K562 (cell line): ENCODE measurements around the gene FTH1. TPM values are rescaled to one million over a fixed set of nuclear protein-coding genes. Genes with fewer than 3 reads are reported as not detected.

Experiments
- BRF1 ChIP-seq: IDR thresholded peaks from 3 replicates; pipeline ENCODE4 v1.6.1; 2011; ENCODE audit warnings: borderline replicate concordance, mild to moderate bottlenecking; ENCODE audit not compliant: insufficient read length; ENCODE audit errors: extremely low read depth
- NRF1 ChIP-seq, 2 experiments: fragments of 450-650 bp; IDR thresholded peaks in 1 of 2; conservative IDR thresholded peaks in 1 of 2; 2 replicates each; pipeline ENCODE4 v1.6.1; 2014; ENCODE audit warnings: mild to moderate bottlenecking in 2 of 2
- ZNF584 ChIP-seq: fragments of 200-800 bp; sonication (Bioruptor generic); IDR thresholded peaks from 2 replicates; pipeline ENCODE4 v1.6.1; 2016; ENCODE audit warnings: low read depth, mild to moderate bottlenecking, missing genetic modification characterization, missing compliant biosample characterization
- ZNF76 ChIP-seq: fragments of 250-450 bp; sonication (Bioruptor Pico); IDR thresholded peaks from 2 replicates; pipeline ENCODE4 v1.4.0; 2020; ENCODE audit warnings: mild to moderate bottlenecking, moderate library complexity, borderline replicate concordance
- ZNF785 ChIP-seq: fragments of 250-450 bp; sonication (Bioruptor Pico); IDR thresholded peaks from 2 replicates; pipeline ENCODE4 v1.4.0; 2020; ENCODE audit warnings: mild to moderate bottlenecking
- ZNF79 ChIP-seq: fragments of 250-450 bp; sonication (Bioruptor Pico); IDR thresholded peaks from 2 replicates; pipeline ENCODE4 v1.4.0; 2020; ENCODE audit warnings: low read depth, mild to moderate bottlenecking, moderate library complexity
- polyA plus RNA-seq, 8 experiments: library from polyadenylated mRNA; depleted of rRNA in 4 of 8; stranded (reverse) in 5 of 8; unstranded in 3 of 8; fragments of >200 nt; fragmentation: Nextera tagmentation in 2 of 8; fragmentation: Illumina TruSeq in 1 of 8; extraction: Ambion mirVana in 2 of 8; extraction: Trizol in 1 of 8; gene quantifications; 2 replicates each; pipeline versions ENCODE4 v1.2.1 to v1.2.3, GENCODE V29; 2011 to 2014; ENCODE audit warnings: inconsistent platforms in 1 of 8, missing spikeins in 1 of 8
- total RNA-seq, 7 experiments: library from RNA; depleted of rRNA in 6 of 7; stranded (reverse); fragments of >200 nt in 6 of 7; fragmentation: Illumina TruSeq in 2 of 7; extraction: Trizol in 2 of 7; gene quantifications; 2 replicates each; pipeline versions ENCODE4 v1.2.1 to v1.2.3, GENCODE V29; 2011 to 2021; ENCODE audit warnings: low replicate concordance in 1 of 7
- TF ChIP-seq, protein P1 (sequence below): conservative IDR thresholded peaks from 2 replicates; pipeline ENCODE4 v1.6.1; 2011; ENCODE audit warnings: low read depth, mild to moderate bottlenecking, low read length; ENCODE audit not compliant: control insufficient read depth
- TF ChIP-seq, protein P2 (sequence below): sonication (generic); formaldehyde crosslinking; IDR thresholded peaks from 2 replicates; pipeline ENCODE4 v1.8.0; 2022; ENCODE audit warnings: mild to moderate bottlenecking, missing genetic modification reagents
- TF ChIP-seq, protein P3 (sequence below): fragments of 450-650 bp; formaldehyde crosslinking; IDR thresholded peaks from 2 replicates; pipeline ENCODE4 v1.4.0; 2020; ENCODE audit warnings: mild to moderate bottlenecking, moderate library complexity
- TF ChIP-seq, protein P4 (sequence below), 2 experiments: fragments of 200-800 bp in 1 of 2; sonication (Bioruptor generic) in 1 of 2; sonication (generic) in 1 of 2; formaldehyde crosslinking in 1 of 2; IDR thresholded peaks in 1 of 2; conservative IDR thresholded peaks in 1 of 2; 2 replicates each; pipeline versions ENCODE4 v1.5.0 to v1.6.1; 2016 to 2020; ENCODE audit warnings: missing compliant biosample characterization in 1 of 2, missing genetic modification characterization in 1 of 2, missing genetic modification reagents in 1 of 2
- TF ChIP-seq, protein P5 (sequence below), 2 experiments: fragments of 450-650 bp; formaldehyde crosslinking in 1 of 2; IDR thresholded peaks; 2 replicates each; pipeline versions ENCODE4 v1.4.0 to v1.6.1; 2014 to 2020; ENCODE audit warnings: mild to moderate bottlenecking in 2 of 2, borderline replicate concordance in 1 of 2, low read depth in 1 of 2

The FTH1 gene
- total and polyA plus RNA-seq, 9 of the 15 experiments (the other 6 are each of a cell fraction or from before 2014, with no cell fraction given): 370 to 3,146 (median 802) TPM

DNA sequence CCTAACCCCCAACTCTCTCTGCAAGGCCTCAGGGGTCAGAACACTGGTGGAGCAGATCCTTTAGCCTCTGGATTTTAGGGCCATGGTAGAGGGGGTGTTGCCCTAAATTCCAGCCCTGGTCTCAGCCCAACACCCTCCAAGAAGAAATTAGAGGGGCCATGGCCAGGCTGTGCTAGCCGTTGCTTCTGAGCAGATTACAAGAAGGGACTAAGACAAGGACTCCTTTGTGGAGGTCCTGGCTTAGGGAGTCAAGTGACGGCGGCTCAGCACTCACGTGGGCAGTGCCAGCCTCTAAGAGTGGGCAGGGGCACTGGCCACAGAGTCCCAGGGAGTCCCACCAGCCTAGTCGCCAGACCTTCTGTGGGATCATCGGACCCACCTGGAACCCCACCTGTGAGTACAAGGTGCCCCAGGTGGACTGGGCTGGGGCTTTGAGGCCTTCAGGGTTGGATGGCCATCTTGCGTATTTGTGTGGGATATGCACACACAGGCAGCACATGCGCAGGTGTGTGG is 17.3 kb downstream of the FTH1 start, which contains the start of gene BEST1 (continued):
- TF ChIP-seq, protein P1, sequence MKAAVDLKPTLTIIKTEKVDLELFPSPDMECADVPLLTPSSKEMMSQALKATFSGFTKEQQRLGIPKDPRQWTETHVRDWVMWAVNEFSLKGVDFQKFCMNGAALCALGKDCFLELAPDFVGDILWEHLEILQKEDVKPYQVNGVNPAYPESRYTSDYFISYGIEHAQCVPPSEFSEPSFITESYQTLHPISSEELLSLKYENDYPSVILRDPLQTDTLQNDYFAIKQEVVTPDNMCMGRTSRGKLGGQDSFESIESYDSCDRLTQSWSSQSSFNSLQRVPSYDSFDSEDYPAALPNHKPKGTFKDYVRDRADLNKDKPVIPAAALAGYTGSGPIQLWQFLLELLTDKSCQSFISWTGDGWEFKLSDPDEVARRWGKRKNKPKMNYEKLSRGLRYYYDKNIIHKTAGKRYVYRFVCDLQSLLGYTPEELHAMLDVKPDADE: no peak
- TF ChIP-seq NRF1 (conservative IDR thresholded peaks at IDR 0.05 in 1 of 2, IDR thresholded peaks at IDR 0.05 in 1 of 2): 0 out of 4 replicates have a peak, but pooled peaks of 1 of the 2 experiments have one; percentile 0
- TF ChIP-seq, protein P2, sequence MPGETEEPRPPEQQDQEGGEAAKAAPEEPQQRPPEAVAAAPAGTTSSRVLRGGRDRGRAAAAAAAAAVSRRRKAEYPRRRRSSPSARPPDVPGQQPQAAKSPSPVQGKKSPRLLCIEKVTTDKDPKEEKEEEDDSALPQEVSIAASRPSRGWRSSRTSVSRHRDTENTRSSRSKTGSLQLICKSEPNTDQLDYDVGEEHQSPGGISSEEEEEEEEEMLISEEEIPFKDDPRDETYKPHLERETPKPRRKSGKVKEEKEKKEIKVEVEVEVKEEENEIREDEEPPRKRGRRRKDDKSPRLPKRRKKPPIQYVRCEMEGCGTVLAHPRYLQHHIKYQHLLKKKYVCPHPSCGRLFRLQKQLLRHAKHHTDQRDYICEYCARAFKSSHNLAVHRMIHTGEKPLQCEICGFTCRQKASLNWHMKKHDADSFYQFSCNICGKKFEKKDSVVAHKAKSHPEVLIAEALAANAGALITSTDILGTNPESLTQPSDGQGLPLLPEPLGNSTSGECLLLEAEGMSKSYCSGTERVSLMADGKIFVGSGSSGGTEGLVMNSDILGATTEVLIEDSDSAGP (CRISPR knock-in tag): no peak
- TF ChIP-seq, protein P3, sequence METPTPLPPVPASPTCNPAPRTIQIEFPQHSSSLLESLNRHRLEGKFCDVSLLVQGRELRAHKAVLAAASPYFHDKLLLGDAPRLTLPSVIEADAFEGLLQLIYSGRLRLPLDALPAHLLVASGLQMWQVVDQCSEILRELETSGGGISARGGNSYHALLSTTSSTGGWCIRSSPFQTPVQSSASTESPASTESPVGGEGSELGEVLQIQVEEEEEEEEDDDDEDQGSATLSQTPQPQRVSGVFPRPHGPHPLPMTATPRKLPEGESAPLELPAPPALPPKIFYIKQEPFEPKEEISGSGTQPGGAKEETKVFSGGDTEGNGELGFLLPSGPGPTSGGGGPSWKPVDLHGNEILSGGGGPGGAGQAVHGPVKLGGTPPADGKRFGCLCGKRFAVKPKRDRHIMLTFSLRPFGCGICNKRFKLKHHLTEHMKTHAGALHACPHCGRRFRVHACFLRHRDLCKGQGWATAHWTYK (CRISPR knock-in tag): peak; percentile 59
- peak; percentile 54; the same call in 1 of the 2 replicates for TF ChIP-seq ZNF76 (CRISPR knock-in tag)
- TF ChIP-seq, protein P4, sequence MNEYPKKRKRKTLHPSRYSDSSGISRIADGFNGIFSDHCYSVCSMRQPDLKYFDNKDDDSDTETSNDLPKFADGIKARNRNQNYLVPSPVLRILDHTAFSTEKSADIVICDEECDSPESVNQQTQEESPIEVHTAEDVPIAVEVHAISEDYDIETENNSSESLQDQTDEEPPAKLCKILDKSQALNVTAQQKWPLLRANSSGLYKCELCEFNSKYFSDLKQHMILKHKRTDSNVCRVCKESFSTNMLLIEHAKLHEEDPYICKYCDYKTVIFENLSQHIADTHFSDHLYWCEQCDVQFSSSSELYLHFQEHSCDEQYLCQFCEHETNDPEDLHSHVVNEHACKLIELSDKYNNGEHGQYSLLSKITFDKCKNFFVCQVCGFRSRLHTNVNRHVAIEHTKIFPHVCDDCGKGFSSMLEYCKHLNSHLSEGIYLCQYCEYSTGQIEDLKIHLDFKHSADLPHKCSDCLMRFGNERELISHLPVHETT (CRISPR knock-in tag; conservative IDR thresholded peaks at IDR 0.05 in 1 of 2, IDR thresholded peaks at IDR 0.05 in 1 of 2): no peak; a peak in 1 of 4 replicates
- TF ChIP-seq, protein P5, sequence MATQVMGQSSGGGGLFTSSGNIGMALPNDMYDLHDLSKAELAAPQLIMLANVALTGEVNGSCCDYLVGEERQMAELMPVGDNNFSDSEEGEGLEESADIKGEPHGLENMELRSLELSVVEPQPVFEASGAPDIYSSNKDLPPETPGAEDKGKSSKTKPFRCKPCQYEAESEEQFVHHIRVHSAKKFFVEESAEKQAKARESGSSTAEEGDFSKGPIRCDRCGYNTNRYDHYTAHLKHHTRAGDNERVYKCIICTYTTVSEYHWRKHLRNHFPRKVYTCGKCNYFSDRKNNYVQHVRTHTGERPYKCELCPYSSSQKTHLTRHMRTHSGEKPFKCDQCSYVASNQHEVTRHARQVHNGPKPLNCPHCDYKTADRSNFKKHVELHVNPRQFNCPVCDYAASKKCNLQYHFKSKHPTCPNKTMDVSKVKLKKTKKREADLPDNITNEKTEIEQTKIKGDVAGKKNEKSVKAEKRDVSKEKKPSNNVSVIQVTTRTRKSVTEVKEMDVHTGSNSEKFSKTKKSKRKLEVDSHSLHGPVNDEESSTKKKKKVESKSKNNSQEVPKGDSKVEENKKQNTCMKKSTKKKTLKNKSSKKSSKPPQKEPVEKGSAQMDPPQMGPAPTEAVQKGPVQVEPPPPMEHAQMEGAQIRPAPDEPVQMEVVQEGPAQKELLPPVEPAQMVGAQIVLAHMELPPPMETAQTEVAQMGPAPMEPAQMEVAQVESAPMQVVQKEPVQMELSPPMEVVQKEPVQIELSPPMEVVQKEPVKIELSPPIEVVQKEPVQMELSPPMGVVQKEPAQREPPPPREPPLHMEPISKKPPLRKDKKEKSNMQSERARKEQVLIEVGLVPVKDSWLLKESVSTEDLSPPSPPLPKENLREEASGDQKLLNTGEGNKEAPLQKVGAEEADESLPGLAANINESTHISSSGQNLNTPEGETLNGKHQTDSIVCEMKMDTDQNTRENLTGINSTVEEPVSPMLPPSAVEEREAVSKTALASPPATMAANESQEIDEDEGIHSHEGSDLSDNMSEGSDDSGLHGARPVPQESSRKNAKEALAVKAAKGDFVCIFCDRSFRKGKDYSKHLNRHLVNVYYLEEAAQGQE (IDR thresholded peaks at IDR 0.05; ENCODE audit: borderline replicate concordance): no peak
- TF ChIP-seq, protein P5 (CRISPR knock-in tag; IDR thresholded peaks at IDR 0.05; ENCODE audit: low read depth): no peak
- TF ChIP-seq ZNF584 (CRISPR knock-in tag): peak; percentile 97
- TF ChIP-seq ZNF785 (CRISPR knock-in tag): no peak
- no peak for TF ChIP-seq BRF1
- TF ChIP-seq ZNF79 (CRISPR knock-in tag): 0 out of 2 replicates have a peak, but pooled peaks have one; percentile 26
